ENCODE data around the gene HMCN1. TPM values are rescaled to one million over a fixed set of nuclear protein-coding genes. Genes with fewer than 3 reads are reported as not detected.

The HMCN1 gene
- total and polyA plus RNA-seq, 4 donors: 1.5 to 6.8 (median 3.5) TPM

DNA sequence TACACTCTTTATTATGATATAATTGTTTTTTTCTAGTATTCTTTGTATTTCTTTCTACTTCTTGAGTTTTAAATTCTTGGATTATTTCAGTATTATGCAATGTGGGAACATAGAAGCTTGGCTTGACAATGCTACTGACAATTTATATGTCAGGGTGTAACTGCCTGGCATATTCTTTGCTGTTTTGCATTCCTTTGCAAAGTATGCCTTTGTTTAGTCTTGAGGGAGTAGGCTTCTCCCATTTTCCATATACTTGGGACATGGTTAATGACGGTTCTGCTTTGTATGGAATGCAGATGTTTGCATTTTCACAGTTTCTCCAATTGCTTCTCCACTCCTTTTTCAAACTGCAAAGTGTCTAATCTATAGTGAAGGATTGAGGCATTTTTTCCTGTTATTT lies 109.8 kb downstream of the HMCN1 start (continued):
- TF ChIP-seq, protein P1, sequence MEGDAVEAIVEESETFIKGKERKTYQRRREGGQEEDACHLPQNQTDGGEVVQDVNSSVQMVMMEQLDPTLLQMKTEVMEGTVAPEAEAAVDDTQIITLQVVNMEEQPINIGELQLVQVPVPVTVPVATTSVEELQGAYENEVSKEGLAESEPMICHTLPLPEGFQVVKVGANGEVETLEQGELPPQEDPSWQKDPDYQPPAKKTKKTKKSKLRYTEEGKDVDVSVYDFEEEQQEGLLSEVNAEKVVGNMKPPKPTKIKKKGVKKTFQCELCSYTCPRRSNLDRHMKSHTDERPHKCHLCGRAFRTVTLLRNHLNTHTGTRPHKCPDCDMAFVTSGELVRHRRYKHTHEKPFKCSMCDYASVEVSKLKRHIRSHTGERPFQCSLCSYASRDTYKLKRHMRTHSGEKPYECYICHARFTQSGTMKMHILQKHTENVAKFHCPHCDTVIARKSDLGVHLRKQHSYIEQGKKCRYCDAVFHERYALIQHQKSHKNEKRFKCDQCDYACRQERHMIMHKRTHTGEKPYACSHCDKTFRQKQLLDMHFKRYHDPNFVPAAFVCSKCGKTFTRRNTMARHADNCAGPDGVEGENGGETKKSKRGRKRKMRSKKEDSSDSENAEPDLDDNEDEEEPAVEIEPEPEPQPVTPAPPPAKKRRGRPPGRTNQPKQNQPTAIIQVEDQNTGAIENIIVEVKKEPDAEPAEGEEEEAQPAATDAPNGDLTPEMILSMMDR (IDR thresholded peaks at IDR 0.05; ENCODE audit: low read depth, low read length, missing input control): no peak

DNA sequence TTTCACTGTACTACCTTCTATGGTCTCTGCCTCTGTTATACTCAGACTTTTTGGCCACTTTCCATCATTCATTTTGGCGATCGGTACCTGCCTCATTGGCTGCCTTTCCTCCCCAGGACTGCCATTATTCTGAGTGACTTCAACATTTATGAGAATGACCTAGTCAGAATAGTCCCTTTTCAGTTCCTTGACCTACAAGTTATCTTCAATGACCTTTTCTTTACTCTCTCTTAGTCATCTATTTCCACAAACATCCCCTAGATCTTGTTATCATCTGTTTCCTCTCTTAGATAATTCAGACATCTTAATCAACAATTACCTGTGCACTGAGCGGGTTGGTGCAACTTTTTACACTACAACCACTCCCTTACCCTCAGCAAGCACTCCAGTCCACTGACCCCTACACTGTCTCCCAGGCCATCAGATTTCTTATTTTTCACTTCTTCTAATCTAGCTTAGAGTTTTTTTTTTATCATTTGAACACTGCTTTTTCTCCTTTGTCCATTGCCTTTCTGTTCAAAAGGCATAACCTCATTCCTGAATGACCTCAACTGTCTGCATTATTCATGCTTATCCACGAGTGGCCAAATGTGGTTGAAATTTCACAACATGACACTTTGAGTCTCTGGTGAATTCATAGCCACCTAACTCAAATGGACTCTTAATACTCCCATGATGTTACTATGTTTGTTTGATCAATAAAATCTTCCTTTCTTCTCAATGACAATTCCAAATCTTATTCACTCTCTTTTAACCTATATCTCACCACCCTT lies 112.7 kb downstream of the HMCN1 start:
- no peak for DNase-seq (ENCODE audit: low spot score)
- 71% methylated on average over 4 of the region's 4 CpGs for WGBS
- H3K9ac ChIP-seq (ENCODE audit: low read depth in 1 of 2, low read length in 2 of 2): no peak overlapping the region
- H3K9me3 ChIP-seq (ENCODE audit: control insufficient read depth in 4 of 4, low read length in 3 of 4): no peaks in the 10 kb centered on the region
- no peak overlapping the region for H3K4me3 ChIP-seq (ENCODE audit: low read depth in 1 of 3, low read length in 3 of 3)
- H3K36me3 ChIP-seq (ENCODE audit: control insufficient read depth in 4 of 4, insufficient read depth in 3 of 4, low read depth in 1 of 4, low read length in 3 of 4): no peaks in the 10 kb centered on the region
- no peak overlapping the region for H3K27ac ChIP-seq (ENCODE audit: low read depth in 1 of 2, low read length in 2 of 2)
- no peaks in the 10 kb centered on the region for H3K4me1 ChIP-seq (ENCODE audit: control insufficient read depth in 4 of 4, insufficient read depth in 4 of 4, low read length in 3 of 4)
- H3K27me3 ChIP-seq (ENCODE audit: control insufficient read depth in 4 of 4, insufficient read depth in 4 of 4, low read length in 3 of 4): no peaks in the 10 kb centered on the region
- TF ChIP-seq, protein P2, sequence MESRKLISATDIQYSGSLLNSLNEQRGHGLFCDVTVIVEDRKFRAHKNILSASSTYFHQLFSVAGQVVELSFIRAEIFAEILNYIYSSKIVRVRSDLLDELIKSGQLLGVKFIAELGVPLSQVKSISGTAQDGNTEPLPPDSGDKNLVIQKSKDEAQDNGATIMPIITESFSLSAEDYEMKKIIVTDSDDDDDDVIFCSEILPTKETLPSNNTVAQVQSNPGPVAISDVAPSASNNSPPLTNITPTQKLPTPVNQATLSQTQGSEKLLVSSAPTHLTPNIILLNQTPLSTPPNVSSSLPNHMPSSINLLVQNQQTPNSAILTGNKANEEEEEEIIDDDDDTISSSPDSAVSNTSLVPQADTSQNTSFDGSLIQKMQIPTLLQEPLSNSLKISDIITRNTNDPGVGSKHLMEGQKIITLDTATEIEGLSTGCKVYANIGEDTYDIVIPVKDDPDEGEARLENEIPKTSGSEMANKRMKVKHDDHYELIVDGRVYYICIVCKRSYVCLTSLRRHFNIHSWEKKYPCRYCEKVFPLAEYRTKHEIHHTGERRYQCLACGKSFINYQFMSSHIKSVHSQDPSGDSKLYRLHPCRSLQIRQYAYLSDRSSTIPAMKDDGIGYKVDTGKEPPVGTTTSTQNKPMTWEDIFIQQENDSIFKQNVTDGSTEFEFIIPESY (IDR thresholded peaks at IDR 0.05): no peak
- TF ChIP-seq TAF1 (conservative IDR thresholded peaks at IDR 0.05) (no peak), HNF4A (conservative IDR thresholded peaks at IDR 0.05) (no peak), FOXA1 (IDR thresholded peaks at IDR 0.05) (no peak), JUND (IDR thresholded peaks at IDR 0.05) (no peak), YY1 (IDR thresholded peaks at IDR 0.05) (no peak), NR2F2 (IDR thresholded peaks at IDR 0.05) (no peak), RAD21 (IDR thresholded peaks at IDR 0.05) (no peak), FOXA2 (IDR thresholded peaks at IDR 0.05) (no peak)
- TF ChIP-seq, protein P3, sequence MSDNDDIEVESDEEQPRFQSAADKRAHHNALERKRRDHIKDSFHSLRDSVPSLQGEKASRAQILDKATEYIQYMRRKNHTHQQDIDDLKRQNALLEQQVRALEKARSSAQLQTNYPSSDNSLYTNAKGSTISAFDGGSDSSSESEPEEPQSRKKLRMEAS (IDR thresholded peaks at IDR 0.05): no peak
- TF ChIP-seq, protein P4, sequence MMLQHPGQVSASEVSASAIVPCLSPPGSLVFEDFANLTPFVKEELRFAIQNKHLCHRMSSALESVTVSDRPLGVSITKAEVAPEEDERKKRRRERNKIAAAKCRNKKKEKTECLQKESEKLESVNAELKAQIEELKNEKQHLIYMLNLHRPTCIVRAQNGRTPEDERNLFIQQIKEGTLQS (IDR thresholded peaks at IDR 0.05): no peak
- TF ChIP-seq, protein P5, sequence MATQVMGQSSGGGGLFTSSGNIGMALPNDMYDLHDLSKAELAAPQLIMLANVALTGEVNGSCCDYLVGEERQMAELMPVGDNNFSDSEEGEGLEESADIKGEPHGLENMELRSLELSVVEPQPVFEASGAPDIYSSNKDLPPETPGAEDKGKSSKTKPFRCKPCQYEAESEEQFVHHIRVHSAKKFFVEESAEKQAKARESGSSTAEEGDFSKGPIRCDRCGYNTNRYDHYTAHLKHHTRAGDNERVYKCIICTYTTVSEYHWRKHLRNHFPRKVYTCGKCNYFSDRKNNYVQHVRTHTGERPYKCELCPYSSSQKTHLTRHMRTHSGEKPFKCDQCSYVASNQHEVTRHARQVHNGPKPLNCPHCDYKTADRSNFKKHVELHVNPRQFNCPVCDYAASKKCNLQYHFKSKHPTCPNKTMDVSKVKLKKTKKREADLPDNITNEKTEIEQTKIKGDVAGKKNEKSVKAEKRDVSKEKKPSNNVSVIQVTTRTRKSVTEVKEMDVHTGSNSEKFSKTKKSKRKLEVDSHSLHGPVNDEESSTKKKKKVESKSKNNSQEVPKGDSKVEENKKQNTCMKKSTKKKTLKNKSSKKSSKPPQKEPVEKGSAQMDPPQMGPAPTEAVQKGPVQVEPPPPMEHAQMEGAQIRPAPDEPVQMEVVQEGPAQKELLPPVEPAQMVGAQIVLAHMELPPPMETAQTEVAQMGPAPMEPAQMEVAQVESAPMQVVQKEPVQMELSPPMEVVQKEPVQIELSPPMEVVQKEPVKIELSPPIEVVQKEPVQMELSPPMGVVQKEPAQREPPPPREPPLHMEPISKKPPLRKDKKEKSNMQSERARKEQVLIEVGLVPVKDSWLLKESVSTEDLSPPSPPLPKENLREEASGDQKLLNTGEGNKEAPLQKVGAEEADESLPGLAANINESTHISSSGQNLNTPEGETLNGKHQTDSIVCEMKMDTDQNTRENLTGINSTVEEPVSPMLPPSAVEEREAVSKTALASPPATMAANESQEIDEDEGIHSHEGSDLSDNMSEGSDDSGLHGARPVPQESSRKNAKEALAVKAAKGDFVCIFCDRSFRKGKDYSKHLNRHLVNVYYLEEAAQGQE (IDR thresholded peaks at IDR 0.05): no peak

Measured in liver (tissue), 9 donors.